ENCODE measurements around the gene CERS1.

CERS1 gene

GRCh38 chr19:18856385-18857126 lies 39.4 kb downstream of the CERS1 start:
- DNase-seq (ENCODE audit: low spot score): peak; percentile 92

GRCh38 chr19:18855647-18856384 lies 40.1 kb downstream of the CERS1 start:
- no peak for DNase-seq (ENCODE audit: low spot score)

- DNase-seq (ENCODE audit: low spot score): no peak
Measured at GRCh38 chr19:18854982-18855381, 41.0 kb downstream of the CERS1 start.

GRCh38 chr19:18853755-18854427 lies 42.1 kb downstream of the CERS1 start:
- DNase-seq (ENCODE audit: low spot score): no peak

- DNase-seq (ENCODE audit: low spot score): no peak
Measured at GRCh38 chr19:18852648-18853047, 43.3 kb downstream of the CERS1 start.

GRCh38 chr19:18851673-18852325 lies 44.2 kb downstream of the CERS1 start:
- DNase-seq (ENCODE audit: low spot score): no peak

- DNase-seq (ENCODE audit: low spot score): no peak
Measured at GRCh38 chr19:18850471-18851375, 45.2 kb downstream of the CERS1 start.

- no peak for DNase-seq (ENCODE audit: low spot score)
Measured at GRCh38 chr19:18849838-18850400, 46.0 kb downstream of the CERS1 start.

- DNase-seq (ENCODE audit: low spot score): peak; percentile 45
Measured at GRCh38 chr19:18848878-18849661, 46.9 kb downstream of the CERS1 start.

- no peak for DNase-seq (ENCODE audit: low spot score)
Measured at GRCh38 chr19:18847549-18848463, 48.2 kb downstream of the CERS1 start.

- DNase-seq (ENCODE audit: low spot score): peak; percentile 90
Measured at GRCh38 chr19:18846862-18847548, 49.0 kb downstream of the CERS1 start.

GRCh38 chr19:18845961-18846360 lies 50.0 kb downstream of the CERS1 start:
- DNase-seq (ENCODE audit: low spot score): no peak

- DNase-seq (ENCODE audit: low spot score): no peak
Measured at GRCh38 chr19:18844806-18845329, 51.1 kb downstream of the CERS1 start.

- DNase-seq (ENCODE audit: low spot score): no peak
Measured at GRCh38 chr19:18843960-18844359, 52.0 kb downstream of the CERS1 start.

- DNase-seq (ENCODE audit: low spot score): no peak
Measured at GRCh38 chr19:18842166-18842565, 53.8 kb downstream of the CERS1 start.

GRCh38 chr19:18841400-18841799 lies 54.6 kb downstream of the CERS1 start:
- no peak for DNase-seq (ENCODE audit: low spot score)

GRCh38 chr19:18840288-18841267 lies 55.4 kb downstream of the CERS1 start:
- DNase-seq (ENCODE audit: low spot score): no peak

Data from cerebellar cortex (tissue), 1 donor.